K562 (cell line): Measurements from ENCODE around the gene GIMAP8. TPM values are rescaled to one million over a fixed set of nuclear protein-coding genes. Genes with fewer than 3 reads are reported as not detected.

ENCODE experiments used
- BACH1 ChIP-seq: fragments of 200-800 bp; sonication (Bioruptor generic); IDR thresholded peaks from 2 replicates; pipeline ENCODE4 v1.6.1; 2016; ENCODE audit warnings: missing genetic modification characterization, missing compliant biosample characterization
- ERF ChIP-seq: fragments of 450-650 bp; formaldehyde crosslinking; IDR thresholded peaks from 2 replicates; pipeline ENCODE4 v1.4.0; 2020; ENCODE audit warnings: mild to moderate bottlenecking, mixed read lengths
- HCFC1 ChIP-seq: IDR thresholded peaks from 2 replicates; pipeline ENCODE4 v1.6.1; 2012; ENCODE audit warnings: low read depth, low read length, improper control_type of control experiment
- HIVEP1 ChIP-seq: fragments of 250-450 bp; sonication (Bioruptor Pico); IDR thresholded peaks from 2 replicates; pipeline ENCODE4 v1.4.0; 2020; ENCODE audit warnings: mild to moderate bottlenecking
- HNRNPH1 ChIP-seq: fragments of 200-400 bp; formaldehyde crosslinking; optimal IDR thresholded peaks from 2 replicates; pipeline ENCODE3; 2017; ENCODE audit warnings: low read depth, mild to moderate bottlenecking, low read length, moderate library complexity
- LCOR ChIP-seq: sonication (generic); formaldehyde crosslinking; IDR thresholded peaks from 2 replicates; pipeline ENCODE4 v1.8.0; 2022; ENCODE audit warnings: mild to moderate bottlenecking, missing genetic modification reagents
- LEF1 ChIP-seq: fragments of 450-650 bp; IDR thresholded peaks from 2 replicates; pipeline ENCODE4 v1.6.1; 2016; ENCODE audit warnings: mild to moderate bottlenecking
- NR2F6 ChIP-seq: fragments of 450-650 bp; formaldehyde crosslinking; IDR thresholded peaks from 2 replicates; pipeline ENCODE4 v1.4.0; 2020; ENCODE audit warnings: mild to moderate bottlenecking
- PHB2 ChIP-seq: fragments of 450-650 bp; IDR thresholded peaks from 2 replicates; pipeline ENCODE4 v1.6.1; 2017; ENCODE audit warnings: low read depth
- PHF20 ChIP-seq: fragments of 450-650 bp; IDR thresholded peaks from 2 replicates; pipeline ENCODE4 v1.6.1; 2018; ENCODE audit not compliant: partially characterized antibody
- POLR2H ChIP-seq: IDR thresholded peaks from 2 replicates; pipeline ENCODE4 v1.6.1; 2016; ENCODE audit warnings: missing genetic modification characterization, low read depth, mild to moderate bottlenecking, control low read depth, missing compliant biosample characterization, moderate library complexity
- YY1 ChIP-seq, 3 experiments: IDR thresholded peaks; 2 replicates each; pipeline ENCODE4 v1.6.1; 2011; ENCODE audit warnings: low read length in 2 of 3, mild to moderate bottlenecking in 2 of 3, moderate library complexity in 2 of 3, borderline replicate concordance in 1 of 3, control low read depth in 1 of 3, low read depth in 1 of 3; ENCODE audit not compliant: insufficient read depth in 3 of 3, insufficient replicate concordance in 2 of 3, control insufficient read depth in 1 of 3, insufficient read length in 1 of 3; ENCODE audit errors: extremely low read depth in 1 of 3
- ZBTB9 ChIP-seq: fragments of 450-650 bp; formaldehyde crosslinking; IDR thresholded peaks from 2 replicates; pipeline ENCODE4 v1.4.0; 2020; ENCODE audit warnings: mild to moderate bottlenecking, moderate library complexity
- ZKSCAN1 ChIP-seq: fragments of 150-350 bp; IDR thresholded peaks from 2 replicates; pipeline ENCODE4 v1.6.1; 2016; ENCODE audit warnings: low read depth, low read length
- ZNF146 ChIP-seq: IDR thresholded peaks from one replicate; pipeline ENCODE4 v1.6.1; 2018; ENCODE audit warnings: missing compliant biosample characterization; ENCODE audit not compliant: unreplicated experiment
- ZNF280A ChIP-seq: fragments of 450-650 bp; IDR thresholded peaks from 2 replicates; pipeline ENCODE4 v1.6.1; 2018; ENCODE audit warnings: mild to moderate bottlenecking, low read depth; ENCODE audit not compliant: partially characterized antibody
- ZNF347 ChIP-seq: fragments of 450-650 bp; formaldehyde crosslinking; IDR thresholded peaks from 2 replicates; pipeline ENCODE4 v1.4.0; 2020; ENCODE audit warnings: low read depth, mild to moderate bottlenecking, moderate library complexity
- ZNF740 ChIP-seq, 3 experiments: fragments of 200-800 bp in 1 of 3; sonication (Bioruptor generic) in 1 of 3; sonication (generic) in 1 of 3; formaldehyde crosslinking in 1 of 3; IDR thresholded peaks; 2 replicates each; pipeline versions ENCODE4 v1.6.1 to v1.8.0; 2016 to 2022; ENCODE audit warnings: mild to moderate bottlenecking in 2 of 3, missing compliant biosample characterization in 2 of 3, missing genetic modification characterization in 2 of 3, missing genetic modification reagents in 1 of 3
- polyA plus RNA-seq, 8 experiments: library from polyadenylated mRNA; depleted of rRNA in 4 of 8; stranded (reverse) in 5 of 8; unstranded in 3 of 8; fragments of >200 nt; fragmentation: Nextera tagmentation in 2 of 8; fragmentation: Illumina TruSeq in 1 of 8; extraction: Ambion mirVana in 2 of 8; extraction: Trizol in 1 of 8; gene quantifications; 2 replicates each; pipeline versions ENCODE4 v1.2.1 to v1.2.3, GENCODE V29; 2011 to 2014; ENCODE audit warnings: inconsistent platforms in 1 of 8, missing spikeins in 1 of 8
- total RNA-seq, 7 experiments: library from RNA; depleted of rRNA in 6 of 7; stranded (reverse); fragments of >200 nt in 6 of 7; fragmentation: Illumina TruSeq in 2 of 7; extraction: Trizol in 2 of 7; gene quantifications; 2 replicates each; pipeline versions ENCODE4 v1.2.1 to v1.2.3, GENCODE V29; 2011 to 2021; ENCODE audit warnings: low replicate concordance in 1 of 7
- TF ChIP-seq, protein P1 (sequence below): sonication (generic); formaldehyde crosslinking; IDR thresholded peaks from 2 replicates; pipeline ENCODE4 v1.8.0; 2022; ENCODE audit warnings: mild to moderate bottlenecking, missing genetic modification reagents
- TF ChIP-seq, protein P2 (sequence below): fragments of 450-650 bp; IDR thresholded peaks from 2 replicates; pipeline ENCODE4 v1.6.1; 2016; ENCODE audit warnings: antibody characterized with exemption
- TF ChIP-seq, protein P3 (sequence below): fragments of 250-450 bp; sonication (Bioruptor Pico); IDR thresholded peaks from 2 replicates; pipeline ENCODE4 v1.9.0; 2021; ENCODE audit warnings: mild to moderate bottlenecking

GIMAP8 gene
- total and polyA plus RNA-seq, 9 of the 15 experiments (the other 6 are each of a cell fraction or from before 2014, with no cell fraction given) = not detected

DNA sequence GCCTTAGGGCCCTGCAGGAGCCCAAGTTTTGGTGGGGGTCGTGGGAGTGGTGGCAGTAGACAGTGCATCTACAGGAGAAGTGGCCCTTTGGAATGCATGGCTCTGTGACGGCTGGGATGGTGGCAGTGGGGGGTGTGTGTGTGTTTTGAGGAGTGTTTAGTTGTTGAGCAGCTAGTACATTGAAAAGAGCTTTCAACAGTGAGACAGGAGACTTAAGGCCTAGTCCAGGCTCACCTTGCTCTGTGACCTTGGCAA, 44.2 kb upstream of the GIMAP8 start (continued):
- TF ChIP-seq ZNF347 (no peak), PHF20 (no peak), PHB2 (0 out of 2 replicates have a peak, but pooled peaks have one; percentile 10), ZBTB9 (CRISPR knock-in tag) (no peak), ZKSCAN1 (no peak), ZNF146 (CRISPR knock-in tag) (no peak), LCOR (CRISPR knock-in tag) (no peak), ZNF280A (no peak), ZNF740 (CRISPR knock-in tag; IDR thresholded peaks at IDR 0.05) (0 out of 2 replicates have a peak, but pooled peaks have one; percentile 77), ZNF740 (tag; IDR thresholded peaks at IDR 0.05) (0 out of 4 replicates have a peak, but pooled peaks of 1 of the 2 experiments have one; percentile 25), NR2F6 (CRISPR knock-in tag) (no peak), HIVEP1 (CRISPR knock-in tag) (no peak), YY1 (IDR thresholded peaks at IDR 0.05; ENCODE audit: borderline replicate concordance in 1 of 3, control insufficient read depth in 1 of 3, extremely low read depth in 1 of 3, insufficient read depth in 3 of 3, insufficient read length in 1 of 3, insufficient replicate concordance in 2 of 3, low read depth in 1 of 3, low read length in 2 of 3) (no peak), LEF1 (no peak), HNRNPH1 (no peak), ERF (CRISPR knock-in tag) (no peak), BACH1 (tag) (no peak), HCFC1 (no peak), POLR2H (tag) (no peak)
- TF ChIP-seq, protein P1, sequence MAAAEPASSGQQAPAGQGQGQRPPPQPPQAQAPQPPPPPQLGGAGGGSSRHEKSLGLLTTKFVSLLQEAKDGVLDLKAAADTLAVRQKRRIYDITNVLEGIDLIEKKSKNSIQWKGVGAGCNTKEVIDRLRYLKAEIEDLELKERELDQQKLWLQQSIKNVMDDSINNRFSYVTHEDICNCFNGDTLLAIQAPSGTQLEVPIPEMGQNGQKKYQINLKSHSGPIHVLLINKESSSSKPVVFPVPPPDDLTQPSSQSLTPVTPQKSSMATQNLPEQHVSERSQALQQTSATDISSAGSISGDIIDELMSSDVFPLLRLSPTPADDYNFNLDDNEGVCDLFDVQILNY (CRISPR knock-in tag) = no peak
- TF ChIP-seq, protein P2, sequence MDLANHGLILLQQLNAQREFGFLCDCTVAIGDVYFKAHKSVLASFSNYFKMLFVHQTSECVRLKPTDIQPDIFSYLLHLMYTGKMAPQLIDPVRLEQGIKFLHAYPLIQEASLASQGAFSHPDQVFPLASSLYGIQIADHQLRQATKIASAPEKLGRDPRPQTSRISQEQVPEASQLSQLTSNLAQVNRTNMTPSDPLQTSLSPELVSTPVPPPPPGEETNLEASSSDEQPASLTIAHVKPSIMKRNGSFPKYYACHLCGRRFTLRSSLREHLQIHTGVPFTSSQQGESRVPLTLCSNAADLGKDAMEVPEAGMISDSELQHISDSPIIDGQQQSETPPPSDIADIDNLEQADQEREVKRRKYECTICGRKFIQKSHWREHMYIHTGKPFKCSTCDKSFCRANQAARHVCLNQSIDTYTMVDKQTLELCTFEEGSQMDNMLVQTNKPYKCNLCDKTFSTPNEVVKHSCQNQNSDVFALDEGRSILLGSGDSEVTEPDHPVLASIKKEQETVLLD = peak; percentile 30; the same call in 1 of the 2 replicates
- TF ChIP-seq, protein P3, sequence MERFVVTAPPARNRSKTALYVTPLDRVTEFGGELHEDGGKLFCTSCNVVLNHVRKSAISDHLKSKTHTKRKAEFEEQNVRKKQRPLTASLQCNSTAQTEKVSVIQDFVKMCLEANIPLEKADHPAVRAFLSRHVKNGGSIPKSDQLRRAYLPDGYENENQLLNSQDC = no peak
